EH (cell line): Measurements from ENCODE around the gene ZSWIM7.
"Not testable (repeated sequence)": the region's sequence is repeated elsewhere in the genome, so short reads cannot be mapped to it uniquely, and the experiment has no call there.

Experiments used
- DNase-seq: peaks from one replicate; pipeline ENCODE4 v3.0.0-alpha.2; 2015; ENCODE audit warnings: low read depth

ZSWIM7 gene

DNA sequence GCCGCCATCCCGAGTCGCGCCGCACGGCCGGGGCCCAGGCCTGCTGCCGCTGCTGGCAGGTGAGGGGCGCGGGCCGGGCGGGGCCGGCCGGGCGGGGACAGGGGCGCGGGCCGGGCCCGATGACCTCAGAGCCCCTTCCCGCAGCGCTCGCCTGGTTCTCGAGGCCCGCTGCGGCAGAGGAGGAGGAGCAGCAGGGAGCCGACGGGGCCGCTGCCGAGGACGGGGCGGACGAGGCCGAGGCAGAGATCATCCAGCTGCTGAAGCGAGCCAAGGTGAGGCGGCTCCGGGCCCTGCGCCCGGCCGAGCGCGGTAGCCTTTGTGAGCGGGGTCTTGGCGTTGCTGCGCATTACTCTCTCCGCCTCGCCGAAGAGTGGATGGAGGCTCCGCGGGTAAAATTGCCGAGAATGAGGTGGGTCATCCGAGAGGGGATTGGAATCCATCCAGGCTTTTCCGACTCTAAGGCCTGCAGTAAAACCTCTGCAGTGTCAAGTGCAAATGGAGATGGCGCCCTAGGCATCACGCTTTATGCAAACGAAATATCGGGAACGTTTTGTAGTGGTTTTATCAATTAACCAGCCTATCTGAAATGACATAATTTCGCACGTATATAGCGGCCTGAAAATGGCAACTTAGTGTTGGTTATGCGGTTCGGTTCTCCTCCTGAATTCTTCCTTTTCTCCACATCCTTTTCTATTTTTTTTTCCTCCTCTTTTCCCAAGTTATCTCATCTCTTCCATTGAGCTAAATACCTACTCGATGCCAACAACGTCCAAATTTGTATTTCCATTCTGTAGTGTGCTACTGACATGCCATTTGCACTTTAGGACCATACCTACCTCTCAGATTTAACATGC lies 697 bp upstream of the ZSWIM7 start:
- peak; percentile 52 for DNase-seq

DNA sequence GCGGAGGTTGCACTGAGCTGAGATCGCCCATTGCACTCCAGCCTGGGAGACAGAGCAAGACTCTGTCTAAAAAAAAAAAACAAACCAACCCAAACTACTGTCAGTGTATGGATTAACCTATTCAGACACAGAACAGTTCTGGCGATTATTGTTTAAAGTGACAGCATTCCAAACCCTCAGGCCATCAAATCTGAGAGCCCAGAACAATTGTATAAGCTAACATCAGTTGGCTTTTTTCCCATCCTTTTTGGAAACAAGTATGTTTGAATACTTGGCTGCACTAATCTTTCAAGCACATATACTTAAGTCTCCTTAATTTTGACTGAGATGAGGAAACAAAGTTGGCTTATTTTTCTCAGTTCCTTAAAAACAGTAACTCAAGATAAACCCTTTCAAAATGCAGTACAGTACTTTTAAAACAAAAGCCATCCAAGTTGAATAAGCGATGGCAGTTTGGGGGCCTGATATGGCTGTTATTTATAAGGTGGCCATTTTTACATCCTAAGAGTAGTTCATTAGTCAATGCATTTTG lies 1.4 kb downstream of the ZSWIM7 start:
- no peak for DNase-seq

DNA sequence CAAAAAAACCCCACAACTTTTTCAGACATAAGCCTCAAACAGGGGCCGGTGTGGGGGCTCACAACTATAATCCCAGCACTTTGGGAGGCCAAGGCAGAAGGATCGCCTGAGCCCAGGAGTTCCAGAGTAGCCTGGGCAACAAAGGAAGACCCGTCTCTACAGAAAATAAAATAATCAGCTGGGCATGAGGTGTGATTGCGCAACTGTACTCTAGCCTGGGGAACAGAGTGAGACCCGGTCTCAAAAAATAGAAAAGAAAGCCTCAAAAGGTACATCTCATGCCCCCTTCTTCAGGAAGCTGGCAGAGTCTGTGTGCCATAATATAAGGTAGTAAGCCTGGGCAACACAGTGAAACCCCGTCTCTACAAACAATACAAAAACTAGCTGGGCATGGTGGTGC lies 3.2 kb downstream of the ZSWIM7 start:
- DNase-seq: no peak

DNA sequence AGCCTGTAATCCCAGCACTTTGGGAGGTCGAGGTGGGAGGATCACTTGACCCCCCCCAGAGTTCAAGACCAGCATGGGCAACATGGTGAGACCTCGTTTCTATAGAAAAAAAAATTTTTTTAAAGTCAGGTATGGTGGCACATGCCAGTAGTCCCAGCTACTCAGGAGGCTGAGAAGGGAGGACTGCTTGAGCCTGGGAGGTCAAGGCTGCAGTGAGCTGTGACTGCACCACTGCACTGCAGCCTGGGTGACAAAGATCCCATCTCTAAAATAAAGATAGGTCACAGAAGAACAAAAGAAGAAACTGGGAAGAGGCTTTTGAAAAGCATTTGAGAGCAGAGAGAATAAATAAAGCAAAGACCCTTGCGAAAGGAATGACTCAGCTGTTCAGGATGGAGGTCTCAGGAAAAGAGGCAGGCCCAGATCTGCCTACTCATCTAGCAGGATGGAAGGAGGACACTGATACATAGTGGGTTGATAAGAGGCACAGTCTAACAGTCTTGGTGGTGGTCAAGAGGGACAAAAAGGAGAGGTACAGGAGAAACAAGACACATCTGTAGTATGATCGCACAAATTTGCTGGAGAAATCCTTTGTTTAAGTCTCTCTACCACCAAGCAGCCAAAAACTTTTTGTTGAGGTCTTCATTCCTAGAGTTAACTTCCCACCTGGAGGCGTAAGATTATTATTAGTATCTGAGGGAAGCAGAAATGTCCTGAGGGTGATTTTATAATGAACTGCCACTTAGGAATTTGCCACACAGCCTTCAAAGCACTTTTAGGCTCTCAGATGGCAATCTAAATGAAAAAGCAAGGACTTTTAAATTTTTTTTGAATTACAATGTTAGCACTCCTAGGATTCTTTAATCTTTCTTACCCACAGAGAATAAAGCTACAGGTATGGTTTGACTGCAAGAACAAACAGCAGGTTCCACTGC lies 17.6 kb downstream of the ZSWIM7 start:
- DNase-seq: peak; percentile 74

DNA sequence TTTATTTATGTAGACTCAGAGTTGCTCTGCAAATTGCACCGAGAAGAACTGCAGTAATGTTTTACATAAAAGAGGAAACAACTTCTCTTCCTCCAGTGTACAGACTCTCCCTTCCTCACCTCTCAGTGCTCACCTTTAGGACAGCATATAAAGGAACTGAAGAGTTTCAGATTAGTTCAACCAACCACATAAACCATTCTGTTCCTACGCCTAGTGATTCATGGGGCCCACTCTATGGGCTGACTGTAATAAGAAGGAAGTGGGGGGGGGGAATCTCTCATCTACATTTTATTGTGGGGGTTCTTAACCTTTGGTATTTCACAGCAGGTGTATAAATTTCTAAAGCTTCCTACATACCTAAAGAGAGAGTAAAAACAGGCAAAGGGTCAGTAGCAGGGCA lies 18.3 kb downstream of the ZSWIM7 start:
- no peak for DNase-seq

DNA sequence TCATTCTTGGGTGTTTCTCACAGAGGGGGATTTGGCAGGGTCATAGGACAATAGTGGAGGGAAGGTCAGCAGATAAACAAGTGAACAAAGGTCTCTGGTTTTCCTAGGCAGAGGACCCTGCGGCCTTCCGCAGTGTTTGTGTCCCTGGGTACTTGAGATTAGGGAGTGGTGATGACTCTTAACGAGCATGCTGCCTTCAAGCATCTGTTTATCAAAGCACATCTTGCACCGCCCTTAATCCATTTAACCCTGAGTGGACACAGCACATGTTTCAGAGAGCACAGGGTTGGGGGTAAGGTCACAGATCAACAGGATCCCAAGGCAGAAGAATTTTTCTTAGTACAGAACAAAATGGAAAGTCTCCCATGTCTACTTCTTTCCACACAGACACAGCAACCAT lies 20.5 kb downstream of the ZSWIM7 start:
- not testable (repeated sequence) for DNase-seq

DNA sequence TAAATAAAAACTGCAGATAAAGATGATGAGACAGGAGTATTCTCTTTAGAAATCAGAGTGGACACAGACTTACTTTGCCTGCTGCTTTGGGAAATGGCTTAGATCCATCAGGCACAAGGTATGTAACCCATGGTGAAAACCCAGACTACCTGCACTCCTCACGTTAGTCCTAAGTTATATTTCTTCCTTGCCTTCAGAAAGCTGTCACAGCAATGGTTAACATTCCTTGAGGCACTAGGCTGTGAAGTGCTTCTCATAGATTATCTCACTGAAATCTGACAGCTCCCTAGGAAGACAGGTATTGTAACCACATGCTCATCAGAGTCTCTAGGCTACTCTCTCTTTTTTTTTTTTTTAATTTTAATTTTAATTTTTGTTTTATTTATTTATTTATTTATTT lies 20.9 kb downstream of the ZSWIM7 start:
- no peak for DNase-seq

DNA sequence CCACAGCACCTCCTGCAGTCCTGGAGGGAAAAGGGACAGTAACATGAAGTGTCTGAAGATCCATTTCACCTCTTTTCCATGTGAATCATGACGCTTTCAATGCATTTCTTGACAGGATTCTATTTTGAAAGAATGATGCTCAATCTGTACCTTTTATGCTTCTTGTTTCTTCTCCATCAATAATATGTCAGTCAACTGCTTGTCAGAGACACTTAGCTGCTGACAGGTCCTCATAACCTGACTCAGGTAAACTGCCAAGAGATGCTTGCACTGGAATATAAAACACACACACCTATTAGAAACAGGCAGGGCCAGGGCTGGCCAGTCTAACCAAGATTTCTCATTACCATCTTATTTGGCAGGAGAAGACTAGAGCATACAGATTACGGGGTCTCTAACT lies 21.6 kb downstream of the ZSWIM7 start:
- DNase-seq: no peak

DNA sequence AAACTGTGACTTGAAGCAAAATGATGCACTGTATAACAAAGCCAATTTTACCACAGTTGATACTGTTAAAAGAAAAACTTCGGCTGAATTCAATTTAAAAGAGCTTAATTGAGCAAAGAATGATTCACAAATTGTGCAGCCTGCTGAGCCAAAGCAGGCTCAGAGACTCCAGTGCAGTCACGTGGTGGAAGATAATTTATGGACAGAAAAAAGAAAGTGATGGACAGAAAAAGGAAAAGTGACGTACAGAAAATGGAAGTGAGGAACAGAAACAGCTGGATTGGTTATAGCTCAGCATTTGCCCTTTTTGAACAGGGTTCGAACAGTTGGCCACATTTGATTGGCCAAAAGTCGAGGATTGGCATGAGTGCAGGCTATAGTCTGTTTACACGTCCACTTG lies 25.7 kb downstream of the ZSWIM7 start:
- DNase-seq: no peak

DNA sequence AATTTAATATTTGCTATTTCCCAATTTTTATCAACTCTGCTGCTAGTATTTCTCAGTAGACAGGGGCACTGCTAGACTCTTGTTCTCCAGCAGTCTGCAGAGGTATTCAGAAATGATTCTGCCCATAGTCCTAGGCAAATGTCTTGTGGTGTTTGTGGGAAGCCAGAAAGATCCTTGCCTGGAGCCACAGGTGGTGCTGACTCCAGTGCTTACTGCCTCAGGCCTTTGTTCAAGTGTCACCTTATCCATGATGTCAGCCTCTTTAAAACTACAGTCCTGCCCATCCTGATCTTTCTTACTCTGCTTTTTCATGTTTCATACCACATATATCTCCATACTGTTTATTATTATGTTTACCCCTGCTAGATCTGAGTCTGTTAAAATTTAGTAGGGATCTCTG lies 26.5 kb downstream of the ZSWIM7 start:
- DNase-seq: no peak

DNA sequence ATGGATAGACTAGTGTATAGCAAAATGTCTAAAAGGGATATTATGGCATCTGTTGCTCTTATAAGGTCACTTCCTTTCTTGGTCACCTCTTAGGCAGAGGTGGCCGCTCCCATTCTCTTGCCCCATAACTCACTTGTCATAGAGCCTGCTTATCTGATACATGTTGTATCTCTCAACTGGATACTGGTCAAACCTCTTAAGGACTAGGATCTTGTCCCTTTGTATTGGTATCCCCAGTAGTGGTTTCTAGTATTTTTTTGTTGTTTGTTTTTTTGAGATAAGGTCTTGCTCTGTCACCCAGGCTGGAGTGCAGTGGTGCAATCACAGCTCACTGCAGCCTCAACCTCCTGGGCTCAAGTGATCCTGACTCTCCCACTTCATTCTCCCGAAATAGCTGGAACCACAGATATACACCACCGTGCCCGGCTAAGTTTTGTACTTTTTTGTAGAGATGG lies 27.0 kb downstream of the ZSWIM7 start:
- no peak for DNase-seq

DNA sequence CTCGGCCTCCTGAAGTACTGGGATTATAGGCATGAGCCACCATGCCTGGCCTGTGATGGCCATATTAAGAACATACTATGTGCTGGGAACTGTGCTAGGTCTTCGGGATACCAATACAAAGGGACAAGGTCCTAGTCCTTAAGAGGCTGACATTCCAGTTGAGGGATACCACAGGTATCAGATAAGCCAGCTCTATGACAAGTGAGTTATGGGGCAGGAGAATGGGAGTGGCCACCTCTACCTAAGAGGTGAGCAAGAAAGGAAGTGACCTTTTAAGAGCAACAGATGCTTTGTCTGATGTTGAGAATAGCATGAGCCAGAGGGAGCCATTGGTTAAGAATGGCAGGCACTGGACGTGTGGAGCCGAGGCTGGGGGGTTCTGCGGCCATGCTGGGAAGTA lies 27.6 kb downstream of the ZSWIM7 start:
- no peak for DNase-seq

DNA sequence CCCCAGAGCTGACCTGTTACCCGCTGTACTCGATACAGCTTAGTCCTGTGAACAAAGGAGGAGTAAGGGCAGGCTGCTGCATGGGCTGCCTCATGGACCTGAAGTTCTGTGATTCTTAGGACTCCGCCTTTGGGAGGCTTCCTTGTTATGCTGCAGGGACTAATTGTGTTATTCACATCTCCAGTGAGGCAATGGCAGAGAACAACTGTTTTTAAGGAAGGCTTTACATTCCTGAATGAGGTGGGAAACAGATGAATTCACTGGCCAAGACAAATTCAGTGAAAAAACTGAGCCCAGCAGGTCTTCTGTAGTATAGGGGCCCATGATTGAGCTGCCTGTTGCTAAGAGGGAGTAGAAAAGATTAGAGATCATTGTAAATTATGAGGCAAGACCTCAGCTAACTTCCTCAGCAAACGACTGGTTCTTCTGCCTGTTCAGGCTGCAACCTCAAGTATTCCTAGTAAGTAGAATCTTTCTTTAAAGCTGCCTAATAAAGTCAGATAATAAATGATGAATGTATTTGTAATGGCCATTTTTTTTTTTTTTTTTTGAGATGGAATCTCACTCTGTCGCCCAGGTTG lies 28.3 kb downstream of the ZSWIM7 start:
- no peak for DNase-seq

DNA sequence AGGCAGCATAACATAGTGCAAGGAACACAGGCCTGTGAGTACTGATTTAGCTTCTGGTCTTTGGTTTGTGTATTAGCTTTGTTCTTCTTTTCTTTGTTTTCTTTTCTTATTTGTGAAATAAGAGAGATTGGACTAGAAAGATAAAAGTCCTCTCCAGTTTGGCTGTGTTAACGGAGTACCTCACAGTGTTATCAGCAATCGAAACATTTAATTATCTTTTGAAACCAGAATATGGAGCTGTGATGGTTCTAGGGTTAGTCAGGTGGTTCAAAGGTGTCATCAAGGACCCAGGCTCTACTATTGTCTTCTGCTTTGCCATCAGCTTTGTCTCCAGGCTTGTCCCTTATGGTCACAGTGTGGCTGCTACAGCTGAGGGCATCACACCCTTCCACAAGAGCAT lies 29.0 kb downstream of the ZSWIM7 start:
- DNase-seq: no peak

DNA sequence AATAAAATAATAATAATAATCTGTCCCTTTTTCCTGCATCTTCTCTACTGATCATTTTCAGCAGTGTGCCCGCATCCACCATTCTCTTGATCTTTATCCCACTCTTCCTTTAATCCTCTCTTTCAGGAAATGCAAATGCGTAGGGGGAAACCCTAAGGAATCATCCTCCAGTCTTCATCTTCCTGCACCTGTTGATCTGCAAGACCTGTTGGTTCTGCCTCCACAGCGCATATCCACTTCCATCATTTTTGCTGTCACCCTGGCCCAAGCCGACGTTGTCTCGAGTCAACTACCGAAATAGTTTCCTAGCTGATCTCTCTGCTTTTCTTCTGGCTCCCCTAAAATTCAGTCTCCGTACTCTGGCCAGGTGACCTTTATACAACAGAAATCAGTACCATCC lies 30.0 kb downstream of the ZSWIM7 start:
- no peak for DNase-seq

DNA sequence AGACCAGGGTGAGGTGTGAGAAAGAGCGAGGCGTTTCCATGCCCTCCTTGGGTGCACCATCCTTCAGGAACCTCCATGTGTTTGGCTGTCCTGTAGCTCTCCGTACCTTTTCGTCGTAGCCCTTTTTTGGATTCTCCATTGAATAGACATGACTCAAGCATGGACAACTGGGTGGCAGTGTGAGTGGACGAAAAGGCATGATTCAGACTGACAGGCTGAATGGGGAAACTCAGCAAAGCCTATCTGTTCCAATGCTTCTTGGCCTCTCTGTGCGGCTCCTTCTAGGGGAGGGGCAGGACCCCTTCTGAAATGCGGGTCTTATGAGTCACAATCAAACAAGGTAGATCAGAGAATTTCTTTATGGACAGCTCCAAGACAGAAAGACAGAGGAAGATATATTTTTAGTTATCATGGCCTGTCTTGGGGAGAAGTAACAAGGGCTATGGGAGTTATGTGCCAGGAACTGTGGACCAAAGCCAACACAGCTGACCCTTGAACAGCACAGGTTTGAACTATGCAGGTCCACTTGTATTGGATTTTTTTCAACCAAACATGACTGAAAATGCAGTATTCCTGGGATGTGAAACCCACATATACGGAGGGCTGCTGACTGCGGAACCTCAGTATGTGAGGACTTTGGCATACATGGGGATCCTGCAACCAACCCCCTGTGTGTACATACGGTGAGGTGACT lies 31.7 kb downstream of the ZSWIM7 start:
- no peak for DNase-seq

DNA sequence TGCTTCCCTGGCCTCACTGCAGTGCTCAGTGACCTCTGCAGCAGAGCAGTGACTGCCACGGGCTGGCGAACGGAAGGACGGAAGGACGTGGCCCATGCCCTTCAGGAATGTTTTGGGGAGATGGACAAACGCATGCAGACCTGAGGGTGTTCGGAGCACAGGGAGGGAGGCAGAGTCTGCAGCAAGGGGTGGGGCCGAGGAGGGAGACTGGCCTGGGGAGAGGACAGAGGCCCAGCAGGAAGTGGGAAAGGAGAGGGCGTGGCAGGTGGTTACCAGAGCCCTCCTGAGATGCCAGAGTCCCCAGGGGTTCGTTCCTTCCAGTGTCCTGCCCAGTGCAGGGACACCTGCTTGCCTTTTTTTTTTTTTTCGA lies 32.6 kb downstream of the ZSWIM7 start:
- no peak for DNase-seq

DNA sequence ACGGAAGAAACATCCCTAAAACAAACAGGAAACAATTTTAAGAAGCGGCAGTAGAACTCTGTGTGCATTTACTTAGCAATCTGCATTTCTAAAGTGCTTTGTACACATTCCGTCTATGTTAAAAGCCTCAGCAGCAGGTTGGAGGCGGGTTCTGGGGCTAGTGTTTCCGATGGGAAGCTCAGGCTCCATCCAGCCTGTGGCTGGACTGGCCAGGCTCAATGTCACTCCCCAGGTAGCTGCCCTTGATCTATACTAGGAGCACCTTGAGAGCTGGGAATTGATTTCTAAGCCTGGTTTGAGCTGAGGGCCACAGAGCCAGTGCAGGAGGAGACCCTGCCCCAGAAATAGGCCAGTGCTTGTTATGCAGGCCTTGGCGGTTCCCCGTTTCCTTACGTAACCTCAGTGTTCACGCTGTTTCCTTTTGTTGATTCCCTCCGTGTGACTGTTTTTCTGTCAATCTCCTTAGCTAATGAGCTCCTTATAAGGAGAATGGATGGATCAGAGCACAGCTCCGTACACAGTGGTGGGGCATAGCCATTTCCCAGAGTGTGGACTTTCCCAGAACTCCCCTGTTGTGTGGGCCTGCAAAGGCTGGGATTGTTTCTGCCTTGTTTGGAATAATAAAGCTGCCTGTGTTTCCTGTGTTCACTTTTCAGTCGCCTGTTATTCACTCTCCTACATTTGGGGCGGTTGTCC lies 33.2 kb downstream of the ZSWIM7 start:
- DNase-seq: peak; percentile 54

DNA sequence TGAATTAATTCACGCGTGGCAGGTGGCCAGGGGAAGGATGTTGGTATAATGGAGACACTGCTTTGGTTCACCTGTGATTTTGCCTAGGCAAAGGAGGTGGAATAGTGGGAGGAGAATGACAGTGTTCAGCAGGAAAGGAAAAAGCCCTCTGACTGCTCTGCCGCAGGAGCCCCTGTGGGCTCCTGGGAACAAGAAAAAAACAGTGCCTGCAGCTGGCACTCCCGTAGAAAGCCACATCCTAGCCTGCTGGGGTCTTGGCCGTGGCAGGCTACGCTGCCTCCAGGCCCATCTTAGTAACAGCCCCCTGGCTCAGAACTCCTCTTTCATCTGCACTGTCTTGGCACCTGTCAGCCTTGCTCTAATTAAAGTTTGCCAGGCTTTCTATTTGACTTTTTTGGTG lies 34.0 kb downstream of the ZSWIM7 start:
- DNase-seq: no peak

DNA sequence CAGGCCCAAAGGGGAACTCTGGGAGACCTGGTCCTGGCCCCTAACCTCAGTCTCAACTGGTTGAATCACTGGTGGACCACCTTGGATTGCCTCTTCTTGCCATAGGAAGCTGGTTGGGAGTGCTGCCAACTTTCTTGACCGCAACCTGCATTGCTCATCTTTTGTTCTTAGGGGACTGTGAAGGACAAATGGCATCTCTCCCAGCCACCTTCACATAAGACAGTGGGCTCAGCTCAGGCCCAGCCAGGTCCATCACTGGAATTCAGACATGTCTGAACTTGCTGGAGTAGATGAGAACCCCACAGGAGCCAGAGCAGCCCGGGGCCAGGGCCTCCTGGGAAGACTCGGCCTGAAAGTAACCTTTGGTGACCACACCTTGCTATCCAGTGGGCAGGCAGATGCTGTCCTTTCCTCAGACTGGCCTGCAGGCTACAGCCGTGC lies 35.8 kb downstream of the ZSWIM7 start:
- peak; percentile 44 for DNase-seq

DNA sequence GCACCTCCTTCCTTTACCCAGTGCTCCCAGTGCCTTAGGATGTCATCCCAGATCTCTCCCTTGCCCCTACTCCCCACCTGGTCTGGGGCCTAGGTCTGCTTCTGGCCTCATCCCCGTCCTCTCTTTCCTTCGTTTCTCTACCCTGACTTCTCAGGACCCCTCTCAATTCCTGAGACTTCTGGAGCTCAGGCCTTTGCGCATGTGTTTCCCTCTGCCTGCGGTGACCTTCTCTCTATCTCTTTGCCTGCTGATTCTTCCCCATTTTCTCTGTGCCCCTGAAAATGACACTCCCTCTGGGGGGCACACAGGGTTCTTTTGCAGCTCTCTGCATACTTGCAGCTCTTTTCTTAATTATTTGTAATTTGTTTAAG lies 41.0 kb downstream of the ZSWIM7 start:
- DNase-seq: no peak
